ENCODE measurements around the gene HSPA4.
"Not testable (repeated sequence)": the region's sequence is repeated elsewhere in the genome, so short reads cannot be mapped to it uniquely, and the experiment has no call there.

Gene HSPA4

GRCh38 chr5:133051061-133051541 is 712 bp upstream of the HSPA4 start:
- DNase-seq, result no peak

DNA sequence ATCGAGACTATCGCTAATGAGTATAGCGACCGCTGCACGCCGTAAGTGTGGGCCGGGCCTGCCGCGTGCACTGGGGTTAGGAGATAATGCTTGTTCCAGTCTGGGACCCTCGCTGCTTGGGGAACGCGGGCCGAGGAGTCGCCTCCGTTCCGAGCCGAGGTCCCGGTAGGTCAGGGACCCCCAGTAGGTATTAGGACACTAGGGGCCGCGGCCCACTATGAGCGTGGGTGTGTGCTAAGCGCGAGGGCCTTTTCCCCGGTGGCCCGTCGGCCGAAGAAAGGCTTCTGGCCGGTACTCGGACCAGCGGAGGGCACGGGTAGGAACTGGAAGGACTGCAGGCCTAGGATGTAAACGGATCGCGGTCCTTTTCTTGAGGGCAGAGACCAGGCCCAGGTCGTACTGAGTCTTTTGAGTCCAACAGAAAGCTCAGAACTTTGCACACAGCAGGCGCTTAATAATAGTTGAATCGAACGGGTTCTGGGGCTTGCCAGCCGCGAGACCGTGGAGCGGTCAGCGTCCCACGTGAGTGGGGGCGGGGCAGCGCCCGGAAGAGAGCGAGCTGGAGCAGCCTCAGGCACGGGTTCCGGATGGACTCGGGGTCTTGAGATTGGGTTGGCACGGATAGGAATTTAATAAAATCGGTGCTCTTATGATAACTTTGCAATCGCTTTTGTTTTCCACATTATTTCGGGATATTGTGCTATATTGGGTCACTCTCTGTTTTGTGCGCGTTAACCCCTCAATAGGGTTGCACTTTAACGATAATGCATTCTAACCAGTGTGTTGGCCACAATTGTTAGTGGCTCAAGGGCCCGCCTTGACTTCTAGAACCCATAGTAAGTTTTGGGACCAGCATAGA is 733 bp downstream of the HSPA4 start:
- DNase-seq, result peak; percentile 54

- DNase-seq, result no peak
Measured at GRCh38 chr5:133053448-133053847, 1.6 kb downstream of the HSPA4 start.

GRCh38 chr5:133054697-133055471 is 3.1 kb downstream of the HSPA4 start:
- DNase-seq, result no peak

DNA sequence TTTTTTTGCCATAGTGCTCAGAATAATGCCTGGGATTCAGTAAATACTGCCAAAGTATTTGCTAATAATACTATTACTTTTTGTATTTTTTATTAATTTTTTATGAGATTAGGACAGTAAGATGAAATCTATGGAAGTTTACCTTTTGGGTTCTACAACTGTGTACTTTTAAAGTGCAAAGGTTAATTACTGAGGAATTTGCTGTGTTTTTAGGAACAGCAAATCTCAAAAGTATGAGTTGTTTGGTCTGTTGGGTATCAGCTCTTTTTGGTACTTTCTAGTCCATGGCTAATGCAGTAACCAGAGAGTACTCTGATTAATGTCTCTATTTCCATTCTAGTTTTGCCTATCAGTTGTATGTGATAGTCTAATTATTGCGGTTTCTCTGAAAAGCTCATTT is 5.1 kb downstream of the HSPA4 start:
- no peak for DNase-seq

DNA sequence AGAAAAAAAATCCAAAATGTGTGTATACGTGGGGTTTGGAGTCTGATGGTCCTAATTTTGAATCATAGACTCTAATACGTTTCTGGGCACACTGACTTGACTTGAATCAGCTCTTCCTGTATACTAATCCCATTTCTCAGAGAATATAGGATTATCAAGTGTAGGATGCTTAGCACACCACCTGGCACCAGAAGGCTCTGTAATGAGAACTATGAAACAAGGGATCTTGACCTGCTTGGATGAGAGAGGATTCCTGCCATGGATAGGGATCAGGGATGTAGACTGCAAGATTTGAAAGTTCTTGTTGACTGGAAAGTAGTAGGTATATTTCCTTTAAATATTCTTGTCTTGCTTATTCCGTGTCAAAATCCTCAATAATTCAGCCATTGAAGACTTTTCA is 7.8 kb downstream of the HSPA4 start:
- DNase-seq, result no peak

GRCh38 chr5:133062276-133062675 is 10.5 kb downstream of the HSPA4 start:
- DNase-seq, result no peak

DNA sequence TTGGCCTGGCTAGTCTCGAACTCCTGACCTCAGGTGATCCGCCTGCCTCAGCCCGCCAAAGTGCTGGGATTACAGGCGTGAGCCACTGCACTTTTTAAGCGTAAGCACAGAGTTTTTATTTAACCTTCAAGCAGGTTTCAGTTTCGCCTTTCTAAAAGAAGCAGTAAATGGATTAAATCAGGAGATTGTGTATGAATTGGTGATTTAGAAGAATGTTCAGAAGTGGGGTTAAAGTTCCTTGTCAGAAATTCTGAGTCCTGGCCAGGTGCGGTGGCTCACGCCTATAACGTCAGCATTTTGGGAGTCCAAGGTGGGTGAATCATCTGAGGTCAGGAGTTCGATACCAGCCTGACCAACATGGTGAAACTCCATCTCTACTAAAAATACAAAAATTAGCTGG is 12.2 kb downstream of the HSPA4 start:
- no peak for DNase-seq

DNA sequence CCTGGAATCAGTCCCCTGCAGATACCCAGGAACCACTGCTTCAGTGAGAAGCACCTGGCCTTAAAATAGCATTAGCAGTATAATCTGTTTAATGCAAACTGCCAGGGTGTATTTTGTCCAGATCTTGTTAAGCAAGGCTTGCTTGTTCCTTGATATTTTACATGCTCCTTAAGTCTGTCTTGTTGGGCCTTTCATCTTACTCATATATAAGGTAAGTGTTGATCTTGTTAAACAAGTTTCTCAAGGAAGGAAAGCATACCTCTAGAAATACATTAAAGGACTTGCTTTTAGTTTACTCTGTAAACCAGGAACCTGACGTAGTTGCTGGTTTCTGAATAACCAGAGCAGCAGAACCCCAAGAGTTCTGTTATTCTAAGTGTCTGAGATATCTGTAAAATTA is 13.7 kb downstream of the HSPA4 start:
- no peak for DNase-seq

- no peak for DNase-seq
Measured at GRCh38 chr5:133066045-133066444, 14.2 kb downstream of the HSPA4 start.

GRCh38 chr5:133072021-133072420 is 20.2 kb downstream of the HSPA4 start:
- no peak for DNase-seq

- DNase-seq, result no peak
Measured at GRCh38 chr5:133075572-133076536, 24.0 kb downstream of the HSPA4 start.

DNA sequence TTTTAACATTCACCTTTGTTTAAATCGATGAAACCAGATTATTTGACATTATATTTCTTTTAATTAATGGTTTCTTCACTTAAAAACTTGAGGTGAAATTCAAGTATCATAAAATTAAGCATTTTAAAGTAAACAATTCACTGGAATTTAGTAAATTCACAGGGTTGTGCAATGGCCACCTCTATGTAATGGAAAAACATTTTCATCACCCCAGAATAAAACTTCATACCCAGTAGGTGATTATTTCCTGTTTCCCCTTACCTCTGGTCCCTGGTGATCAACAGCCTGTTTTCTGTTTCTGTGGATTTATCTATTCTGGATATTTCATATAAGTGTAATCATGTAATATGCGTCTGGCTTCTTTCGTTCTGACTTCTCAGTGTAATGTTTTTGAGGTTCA is 27.2 kb downstream of the HSPA4 start:
- no peak for DNase-seq

GRCh38 chr5:133081036-133081435 is 29.2 kb downstream of the HSPA4 start:
- DNase-seq, result no peak

- no peak for DNase-seq
Measured at GRCh38 chr5:133081703-133082102, 29.9 kb downstream of the HSPA4 start.

DNA sequence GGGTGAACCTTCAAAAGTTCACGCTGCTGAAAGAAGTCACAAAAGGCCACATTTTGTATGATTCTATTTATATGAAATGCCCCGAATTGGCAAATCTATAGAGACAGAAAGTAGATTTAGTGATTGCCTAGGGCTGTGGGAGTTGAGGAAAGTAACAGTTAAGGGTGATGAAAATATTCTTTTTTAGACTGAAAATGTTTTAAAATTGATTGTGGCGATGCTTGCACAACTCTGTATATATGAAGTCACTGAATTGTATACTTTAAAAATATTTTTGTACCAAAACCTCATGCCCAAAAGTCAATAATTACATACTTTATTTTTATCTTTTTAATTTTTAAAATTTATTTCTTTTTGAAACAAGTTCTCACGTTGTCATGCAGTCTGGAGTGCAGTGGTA is 30.3 kb downstream of the HSPA4 start:
- DNase-seq, result no peak

DNA sequence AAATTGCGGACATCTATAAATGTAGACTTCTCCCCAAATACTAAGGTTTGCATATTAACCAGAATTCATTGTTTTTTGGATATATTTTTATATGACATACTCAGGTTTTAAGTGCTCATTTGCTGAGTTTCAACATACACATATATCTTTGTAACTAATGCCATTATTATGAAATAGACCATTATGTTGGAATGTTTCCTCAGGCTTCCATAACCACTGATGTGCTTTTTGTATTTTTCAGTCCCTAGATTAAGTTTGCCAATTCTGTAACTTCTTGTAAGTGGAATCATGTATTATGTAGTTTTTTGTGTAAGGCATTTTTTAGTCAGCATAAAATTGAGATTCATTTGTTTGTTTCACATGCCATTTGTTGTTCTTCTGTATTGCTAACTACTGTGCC is 32.1 kb downstream of the HSPA4 start:
- DNase-seq, result no peak

GRCh38 chr5:133085171-133085570 is 33.4 kb downstream of the HSPA4 start:
- not testable (repeated sequence) for DNase-seq

DNA sequence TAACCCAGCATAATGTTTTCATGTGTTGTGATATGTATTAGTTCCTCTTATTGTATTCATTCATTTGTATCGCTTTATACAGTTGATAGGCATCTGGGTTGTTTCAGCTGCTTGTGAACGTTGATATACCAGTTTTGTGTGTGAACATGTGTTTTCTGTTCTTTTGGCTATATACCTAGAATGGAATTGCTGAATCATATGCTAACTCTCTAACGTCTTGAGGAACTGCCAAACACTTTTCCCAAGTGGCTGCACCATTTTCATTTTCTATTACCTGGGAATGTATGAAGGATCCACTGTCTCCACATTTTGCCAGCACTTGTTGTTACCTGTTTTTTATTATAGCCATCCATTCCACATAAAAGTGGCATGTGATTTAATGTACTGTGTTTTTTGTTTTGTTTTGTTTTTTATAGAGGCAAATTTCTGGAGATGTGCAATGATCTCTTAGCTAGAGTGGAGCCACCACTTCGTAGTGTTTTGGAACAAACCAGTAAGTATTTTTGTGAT is 34.6 kb downstream of the HSPA4 start:
- DNase-seq, result no peak

DNA sequence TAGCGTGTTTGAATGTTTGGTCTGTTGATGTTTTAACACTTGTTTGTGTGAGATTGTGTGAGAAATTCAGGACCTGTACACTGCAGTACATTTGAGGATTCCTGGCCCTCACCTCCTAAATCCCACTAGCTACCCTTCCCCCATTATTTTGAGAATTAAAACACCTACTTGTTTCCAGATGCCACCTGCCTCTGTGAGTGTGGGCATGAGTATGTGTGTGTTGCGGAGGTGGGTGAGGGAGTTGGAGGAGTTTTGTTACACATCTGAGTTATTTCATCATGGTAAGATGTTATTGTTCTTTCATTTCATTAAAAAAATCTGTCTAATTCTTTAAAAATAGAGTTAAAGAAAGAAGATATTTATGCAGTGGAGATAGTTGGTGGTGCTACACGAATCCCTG is 36.3 kb downstream of the HSPA4 start:
- DNase-seq, result no peak

DNA sequence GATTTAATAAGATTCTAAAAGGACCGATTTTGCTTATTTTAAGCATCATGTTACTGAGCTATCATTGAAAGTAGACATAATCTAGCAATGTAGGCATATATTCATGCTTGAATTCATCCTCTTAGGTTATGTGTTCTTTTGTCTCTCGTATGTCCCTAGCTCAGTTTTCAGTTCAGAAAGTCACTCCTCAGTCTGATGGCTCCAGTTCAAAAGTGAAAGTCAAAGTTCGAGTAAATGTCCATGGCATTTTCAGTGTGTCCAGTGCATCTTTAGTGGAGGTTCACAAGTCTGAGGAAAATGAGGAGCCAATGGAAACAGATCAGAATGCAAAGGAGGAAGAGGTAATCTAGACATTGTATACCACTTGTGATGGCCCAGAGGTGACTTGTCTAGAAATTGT is 39.2 kb downstream of the HSPA4 start:
- no peak for DNase-seq

DNA sequence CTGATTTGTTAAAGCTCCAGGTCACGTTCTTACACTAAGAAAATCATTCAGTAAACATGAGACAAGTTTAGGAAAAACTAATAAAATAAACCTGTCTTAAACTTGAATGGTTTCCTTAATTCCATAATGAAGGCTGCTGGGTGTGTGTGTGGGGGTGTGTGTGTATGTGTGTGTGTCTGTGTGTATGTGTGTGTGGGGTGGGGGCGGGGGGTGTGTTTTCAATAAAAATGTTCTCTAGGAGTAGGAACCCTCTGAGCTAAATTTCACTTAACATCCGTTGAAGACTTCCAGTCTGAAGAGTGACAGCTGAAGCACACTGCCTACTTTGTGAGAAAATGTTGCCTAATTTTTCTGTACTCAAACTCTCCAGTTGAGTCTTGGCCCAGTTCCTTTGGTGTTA is 54.5 kb downstream of the HSPA4 start:
- no peak for DNase-seq

Measured in CD4-positive, alpha-beta T cell treated with Interferon gamma for 1 hour (primary cell).